SKM-1 treated with dmso at 0.1 percent for 144 hours (cell line): Measurements from ENCODE around the gene TMEFF2.
"Not testable (repeated sequence)": the region's sequence is repeated elsewhere in the genome, so short reads cannot be mapped to it uniquely, and the experiment has no call there.

Experiments used
- DNase-seq: peaks from one replicate; lab custom pipeline; 2025; ENCODE audit not compliant: unreplicated experiment; lab: John Stamatoyannopoulos, UW

TMEFF2 gene

DNA sequence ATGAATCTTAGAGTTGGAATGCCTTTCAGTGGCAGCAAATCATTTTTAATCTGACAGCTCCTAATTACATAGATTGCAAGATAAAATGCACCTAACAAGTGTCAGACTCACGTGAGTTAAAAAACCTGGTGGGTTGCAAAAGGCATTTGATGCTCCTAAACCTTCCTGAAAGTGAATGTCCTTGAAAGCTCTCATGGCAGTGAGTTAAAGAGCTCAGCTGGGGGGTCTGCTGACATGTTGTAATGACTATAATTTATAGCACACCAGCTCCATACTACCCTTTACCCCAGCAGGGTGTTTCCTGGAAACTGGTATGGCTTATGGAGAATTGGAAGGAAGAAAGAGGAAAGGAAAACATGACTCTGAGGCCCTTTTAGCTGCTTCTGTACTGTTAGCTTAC, 256.0 kb downstream of the TMEFF2 start:
- DNase-seq = no peak

DNA sequence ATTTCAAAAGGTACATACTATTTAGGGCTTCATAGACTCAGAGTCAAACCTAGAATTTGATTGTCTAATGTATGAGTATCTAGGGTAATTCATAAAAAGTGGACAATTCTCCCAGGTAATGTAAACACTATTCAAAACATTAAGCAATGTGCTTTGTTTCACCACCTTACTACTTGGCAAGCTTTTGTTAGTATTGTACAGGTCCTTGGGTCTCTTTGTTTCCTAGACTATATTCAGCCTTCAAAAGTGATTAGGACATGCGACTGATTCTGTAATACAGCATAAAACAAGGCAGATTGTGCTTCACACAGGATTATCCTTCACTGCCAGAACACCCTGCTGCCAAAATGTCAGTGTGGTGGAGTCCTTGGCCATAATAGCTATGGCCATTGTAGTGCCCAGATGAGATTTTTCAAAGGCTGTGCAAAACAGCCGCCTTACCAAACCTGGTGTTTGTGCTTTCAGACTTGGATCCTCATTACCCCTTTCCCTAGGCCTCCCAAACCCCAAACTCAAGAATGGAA, 257.8 kb downstream of the TMEFF2 start:
- DNase-seq = no peak

DNA sequence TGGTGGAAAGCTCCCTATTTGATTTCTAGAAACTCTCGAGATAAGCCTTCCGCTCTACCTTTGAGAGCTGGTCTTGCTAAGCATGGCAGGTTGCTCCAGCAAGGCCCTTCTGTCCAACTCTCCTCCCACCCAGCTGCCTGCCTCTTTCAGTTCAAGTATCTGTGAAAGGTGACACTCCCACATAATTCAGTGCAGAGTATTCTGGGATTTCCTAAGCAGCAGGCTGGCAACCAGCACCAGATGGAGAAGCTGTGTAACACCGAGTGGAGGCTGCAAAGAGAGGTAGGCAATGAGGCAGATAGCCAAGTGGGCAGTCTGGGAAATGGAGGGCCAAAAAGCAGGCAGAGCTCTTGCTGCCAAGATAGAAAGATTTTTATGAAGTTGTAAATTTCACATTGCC, 259.5 kb downstream of the TMEFF2 start:
- DNase-seq = no peak

DNA sequence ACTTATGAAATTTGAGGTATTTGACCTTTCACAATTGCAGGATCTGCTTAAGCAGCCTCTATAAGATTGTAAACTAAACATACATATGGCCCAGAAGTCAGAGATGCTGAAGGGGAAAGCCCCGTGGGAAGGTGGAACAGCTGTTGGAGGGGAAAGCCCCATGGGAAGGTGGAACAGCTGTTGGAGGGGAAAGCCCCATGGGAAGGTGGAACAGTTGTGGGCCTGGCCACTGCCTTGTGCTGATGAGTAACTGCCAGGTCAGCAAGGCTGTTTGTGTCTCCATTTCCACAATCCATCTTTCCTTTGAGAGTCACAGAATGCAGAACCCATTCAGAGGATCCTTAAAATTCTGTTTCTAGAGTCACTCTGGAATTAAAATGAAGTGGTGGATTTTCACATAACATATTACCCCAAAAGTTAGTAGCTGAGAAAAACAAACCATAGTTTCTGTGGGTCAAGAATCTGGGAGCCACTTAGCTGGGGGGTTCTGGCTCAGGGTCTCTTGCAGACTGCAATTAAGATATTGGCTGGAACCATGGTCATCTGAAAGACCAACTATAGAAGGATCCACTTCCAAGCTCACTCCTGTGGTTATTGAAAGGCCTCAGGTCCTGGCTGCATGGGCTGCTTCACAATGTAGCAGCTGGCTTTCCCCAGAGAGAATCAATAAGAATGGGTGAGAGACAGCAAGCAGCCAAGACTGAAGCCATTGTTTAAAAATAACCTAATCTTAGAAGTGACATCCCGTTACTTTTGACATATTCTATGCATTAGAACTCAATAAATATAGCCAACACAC, 261.2 kb downstream of the TMEFF2 start:
- DNase-seq = no peak

DNA sequence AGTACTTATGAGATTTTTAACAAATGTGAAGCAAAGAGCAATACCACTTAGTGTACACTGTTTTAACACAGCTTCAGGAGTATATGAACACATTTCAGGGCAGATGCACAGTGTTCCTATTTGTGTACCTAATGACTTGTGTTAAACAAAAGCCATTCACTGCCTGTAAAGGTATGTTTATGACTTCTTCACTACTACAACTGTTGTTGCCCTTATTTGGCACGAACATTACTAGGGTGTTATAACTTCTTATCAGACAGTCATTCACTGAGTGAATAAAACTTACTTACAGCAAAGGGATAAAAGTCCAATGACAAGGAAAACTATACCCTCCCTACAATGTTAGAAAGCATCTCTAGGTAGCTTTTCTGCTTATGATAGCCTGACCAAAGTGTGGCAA, 262.4 kb downstream of the TMEFF2 start:
- DNase-seq = no peak

DNA sequence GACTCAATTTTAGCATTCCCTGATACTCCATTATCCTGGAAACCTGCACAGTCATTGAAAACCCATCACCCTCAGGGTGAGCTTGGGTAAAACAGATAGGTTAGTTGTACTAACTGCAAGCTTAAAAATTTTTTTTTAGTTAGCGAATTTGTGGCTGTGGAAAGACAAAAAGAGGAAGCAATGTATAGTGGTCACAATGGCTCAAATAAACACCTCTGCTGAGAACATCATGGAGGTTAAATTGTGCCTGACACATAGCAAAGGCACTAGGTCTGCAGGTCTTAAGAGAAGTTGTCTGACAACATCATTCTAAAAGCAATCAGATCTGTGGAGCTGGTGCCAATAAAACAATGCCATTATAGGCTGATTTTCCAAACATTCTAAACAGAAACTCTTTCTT, 263.4 kb downstream of the TMEFF2 start:
- no peak for DNase-seq

DNA sequence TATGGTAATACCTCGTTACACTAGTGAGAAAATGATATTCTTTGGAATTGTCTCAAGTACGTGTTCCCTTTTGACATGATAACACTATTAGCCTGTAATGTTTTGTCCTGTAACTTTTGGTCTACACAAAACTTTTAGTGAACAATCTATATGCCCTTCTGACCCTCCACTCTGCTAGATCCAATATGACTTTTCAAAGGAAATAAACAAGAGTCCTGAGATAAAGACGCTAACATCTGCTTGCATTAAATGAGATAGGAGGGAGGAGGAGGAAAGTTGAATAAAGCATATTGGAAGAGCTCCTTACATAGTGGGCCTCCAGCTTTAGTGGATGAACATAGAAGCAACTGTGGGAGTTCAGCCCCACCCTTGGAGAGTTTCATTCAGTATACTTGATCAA, 264.5 kb downstream of the TMEFF2 start:
- no peak for DNase-seq

DNA sequence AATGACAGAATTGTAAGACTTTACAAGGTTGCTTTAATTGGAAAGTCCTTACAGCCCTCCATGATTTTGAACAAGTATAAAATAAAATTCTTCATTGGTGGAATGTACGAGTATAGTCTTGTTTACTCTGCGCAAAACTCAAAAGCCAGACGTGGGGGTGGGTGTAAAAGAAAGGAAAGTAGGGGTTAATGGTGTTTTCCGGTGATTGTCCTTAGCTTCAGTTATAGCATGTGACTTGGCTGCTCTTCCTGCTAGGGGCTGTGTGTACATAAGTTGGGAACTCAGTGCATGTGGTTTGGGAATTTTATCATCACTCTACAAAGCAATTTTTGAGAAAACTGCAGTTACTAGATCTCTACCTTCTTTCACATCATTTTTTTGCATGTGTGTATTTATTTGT, 265.4 kb downstream of the TMEFF2 start:
- DNase-seq = no peak

DNA sequence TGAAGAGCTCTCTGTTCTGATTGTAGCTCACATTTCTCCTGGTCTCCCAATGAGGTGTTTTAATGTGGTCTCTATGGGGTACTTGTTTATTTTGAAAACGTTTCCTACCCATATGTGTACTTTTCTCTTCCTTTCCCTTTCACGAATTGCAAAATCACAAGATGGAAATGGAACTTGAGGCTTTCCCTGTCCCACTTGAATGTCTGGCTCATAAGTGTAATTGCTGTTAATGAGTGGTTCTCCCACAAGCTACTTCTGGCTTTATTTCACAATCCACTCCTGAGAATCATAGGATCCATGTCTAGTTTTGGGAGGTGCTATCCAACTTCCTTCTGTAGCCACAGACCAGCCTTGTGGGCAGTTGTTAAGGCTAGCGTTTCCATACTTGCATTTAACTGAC, 266.7 kb downstream of the TMEFF2 start:
- DNase-seq = no peak

DNA sequence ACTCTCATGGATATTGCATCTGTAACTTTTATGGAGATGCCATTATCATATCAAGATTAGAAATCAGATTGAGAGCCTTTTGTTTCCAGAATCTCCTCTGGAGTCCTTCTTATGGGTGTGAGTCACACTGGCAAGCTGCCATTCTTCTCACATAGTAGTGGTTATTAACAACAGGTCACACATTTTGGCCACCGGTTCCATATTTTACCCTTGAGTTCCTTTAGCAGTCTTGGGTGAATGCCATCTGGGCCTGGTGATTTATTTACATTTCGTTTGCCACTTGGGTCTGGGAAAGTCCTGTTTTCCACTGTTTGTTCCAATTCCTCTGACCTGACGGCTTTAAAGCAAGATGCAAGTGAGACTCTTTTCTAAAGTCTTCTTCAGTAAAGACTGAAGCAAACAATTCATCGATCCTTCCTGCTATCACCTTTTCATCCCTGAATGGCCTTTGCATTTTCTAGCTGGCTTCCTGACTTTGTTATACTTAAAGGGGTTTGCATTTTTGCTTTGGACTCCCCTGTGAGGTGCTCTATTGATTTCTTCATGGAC, 267.3 kb downstream of the TMEFF2 start:
- DNase-seq = no peak

DNA sequence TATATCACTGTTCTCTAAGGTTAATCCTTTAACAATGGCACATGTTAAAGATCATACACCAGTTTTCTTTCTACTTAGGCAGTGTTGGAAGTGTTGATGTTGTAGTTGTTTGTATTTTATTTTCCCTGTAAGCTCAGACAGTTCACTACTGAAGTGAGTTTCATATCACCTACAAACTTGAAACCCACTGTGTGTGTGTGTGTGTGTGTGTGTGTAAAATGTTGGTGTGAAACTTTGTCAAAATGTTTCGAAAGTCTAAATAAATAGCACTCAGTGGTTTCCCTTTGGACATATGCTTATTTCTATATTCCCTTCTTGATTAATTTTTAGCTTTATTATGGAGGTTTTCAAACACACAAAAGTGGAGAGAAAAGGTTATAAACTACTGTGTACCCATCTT, 268.1 kb downstream of the TMEFF2 start:
- DNase-seq = no peak

DNA sequence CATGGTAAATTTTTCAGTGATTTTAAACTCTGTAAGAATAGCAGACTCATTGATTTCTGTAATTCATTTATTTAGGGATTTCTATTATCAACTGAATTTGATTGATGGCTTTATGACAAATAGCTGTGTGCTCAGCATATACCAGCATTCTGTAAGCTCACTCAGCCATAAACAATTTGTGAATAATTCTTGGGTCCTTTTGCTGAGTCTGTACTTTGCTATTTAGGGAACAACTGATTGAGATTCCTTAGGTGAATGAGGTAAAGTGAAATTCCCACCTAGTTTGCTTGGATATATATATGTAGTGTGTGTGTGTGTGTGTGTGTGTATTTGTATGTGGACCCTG, 271.1 kb downstream of the TMEFF2 start:
- no peak for DNase-seq

DNA sequence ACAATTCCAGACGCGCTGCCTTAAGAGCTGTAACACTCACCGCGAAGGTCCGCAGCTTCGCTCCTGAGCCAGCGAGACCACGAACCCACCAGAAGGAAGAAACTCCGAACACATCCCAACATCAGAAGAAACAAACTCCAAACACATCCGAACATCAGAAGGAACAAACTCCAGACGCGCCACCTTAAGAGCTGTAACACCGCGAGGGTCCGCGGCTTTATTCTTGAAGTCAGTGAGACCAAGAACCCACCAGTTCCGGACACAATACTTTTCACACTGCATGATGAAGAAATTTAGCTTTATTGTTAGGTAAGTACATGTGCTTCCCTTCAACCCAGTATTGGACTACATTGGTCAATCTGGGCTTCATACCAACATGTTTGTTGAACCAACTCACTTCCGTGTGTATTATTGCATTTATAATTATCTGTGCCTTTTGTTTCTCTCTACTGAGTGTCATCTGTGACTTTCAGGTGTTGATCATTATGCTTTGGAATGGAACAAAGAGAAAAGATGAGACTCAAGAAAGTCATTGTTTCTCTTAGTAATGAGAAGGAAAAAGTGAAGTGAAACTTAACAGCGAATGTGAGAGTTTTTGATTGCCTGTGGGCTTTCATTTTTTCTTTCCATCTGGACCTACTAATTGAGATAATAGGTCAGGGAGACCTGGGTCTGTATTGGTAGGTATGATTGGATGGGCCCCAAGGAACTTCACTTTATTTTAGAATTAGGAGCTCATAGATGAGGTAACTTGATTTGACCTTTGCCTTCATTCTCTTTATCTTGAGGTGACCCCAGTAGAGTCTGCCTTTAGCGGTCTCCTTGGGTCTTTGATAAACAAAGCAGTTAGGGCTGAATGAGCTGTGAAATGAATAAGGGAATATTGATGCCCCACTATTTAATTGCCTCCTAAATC, 271.7 kb downstream of the TMEFF2 start:
- DNase-seq = no peak

DNA sequence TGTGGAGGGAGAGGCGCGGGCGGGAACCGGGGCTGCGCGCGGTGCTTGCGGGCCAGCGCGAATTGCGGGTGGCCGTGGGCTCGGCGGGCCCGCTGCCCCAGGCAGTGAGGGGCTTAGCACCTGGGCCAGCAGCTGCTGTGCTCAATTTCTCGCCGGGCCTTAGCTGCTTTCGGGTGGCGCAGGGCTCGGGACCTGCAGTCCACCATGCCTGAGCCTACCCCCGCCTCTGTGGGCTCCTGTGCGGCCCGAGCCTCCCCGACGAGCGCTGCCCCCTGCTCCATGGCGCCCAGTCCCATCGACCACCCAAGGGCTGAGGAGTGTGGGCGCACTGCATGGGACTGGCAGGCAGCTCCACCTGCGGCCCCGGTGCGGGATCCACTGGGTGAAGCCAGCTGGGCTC, 273.1 kb downstream of the TMEFF2 start:
- not testable (repeated sequence) for DNase-seq

DNA sequence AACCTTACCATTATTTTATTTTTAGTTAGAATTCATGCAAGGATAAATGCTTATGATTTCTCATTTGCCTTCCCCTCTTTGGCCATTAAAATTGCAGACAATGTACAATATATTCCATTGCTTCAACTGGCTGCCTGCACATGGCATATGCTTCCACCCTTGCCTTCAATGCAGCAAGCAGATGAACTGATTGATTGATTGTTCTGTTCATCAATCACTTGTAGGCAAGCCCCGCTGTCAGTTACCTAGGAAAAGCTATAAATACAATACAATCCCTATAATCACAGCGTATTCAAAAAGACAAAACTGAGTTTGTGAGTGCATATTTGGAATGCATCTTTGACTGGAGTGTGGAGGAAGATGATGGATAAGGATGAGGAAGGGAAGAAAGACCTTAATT, 274.2 kb downstream of the TMEFF2 start:
- no peak for DNase-seq

DNA sequence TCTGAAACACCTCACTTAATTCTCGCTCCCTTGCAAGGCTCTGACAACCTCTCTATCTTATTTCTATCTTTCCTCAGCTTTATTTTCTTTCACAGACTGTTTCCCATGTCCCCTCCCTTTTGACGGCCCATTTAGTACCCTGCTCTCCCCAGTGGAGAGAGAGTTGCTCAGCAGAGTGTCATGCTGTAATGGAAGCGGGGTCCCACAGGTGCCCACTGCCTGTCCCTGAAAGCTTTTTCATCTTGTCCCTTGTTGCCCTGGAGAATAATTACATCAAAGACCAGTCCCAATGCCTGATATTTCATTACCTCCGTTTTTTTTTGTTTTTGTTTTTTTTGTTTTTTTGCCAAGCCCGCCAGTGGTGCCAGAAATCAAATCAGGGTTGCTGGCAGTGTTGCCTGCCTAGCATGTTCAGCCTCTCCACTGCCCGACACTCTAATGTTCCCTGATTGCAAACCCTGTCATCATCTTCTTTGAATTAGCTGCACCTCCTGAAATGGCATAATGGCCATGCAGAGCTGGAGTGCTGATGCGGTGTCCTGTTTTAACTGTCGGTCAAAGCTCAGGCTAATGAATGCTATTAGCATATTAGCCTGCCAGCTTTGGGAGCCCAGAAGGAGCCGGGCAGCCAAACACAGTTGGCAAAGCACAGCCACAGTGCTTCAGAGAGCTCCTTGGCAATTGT, 276.6 kb downstream of the TMEFF2 start:
- no peak for DNase-seq

DNA sequence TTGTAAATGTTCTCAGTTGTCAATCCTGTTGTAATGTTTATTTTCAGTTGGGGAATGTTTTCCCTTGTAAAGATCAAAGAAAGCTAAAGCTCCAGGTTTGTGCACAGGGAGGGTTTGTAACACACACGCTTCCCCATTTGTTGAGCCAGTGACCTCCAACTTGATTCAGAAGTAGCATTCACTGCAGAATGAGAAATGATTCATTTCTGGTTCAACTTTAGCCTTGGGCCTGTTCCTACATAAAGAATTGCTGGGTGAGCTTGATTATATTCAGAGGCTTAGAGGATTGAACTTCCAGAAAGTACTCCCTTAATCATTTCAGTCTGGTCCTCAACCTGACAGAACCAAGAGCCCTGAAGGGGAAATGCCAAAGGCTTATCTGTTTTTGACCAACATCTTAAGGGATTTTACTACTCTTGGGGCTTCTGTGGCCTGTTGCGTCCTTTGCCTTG, 277.3 kb downstream of the TMEFF2 start:
- no peak for DNase-seq

DNA sequence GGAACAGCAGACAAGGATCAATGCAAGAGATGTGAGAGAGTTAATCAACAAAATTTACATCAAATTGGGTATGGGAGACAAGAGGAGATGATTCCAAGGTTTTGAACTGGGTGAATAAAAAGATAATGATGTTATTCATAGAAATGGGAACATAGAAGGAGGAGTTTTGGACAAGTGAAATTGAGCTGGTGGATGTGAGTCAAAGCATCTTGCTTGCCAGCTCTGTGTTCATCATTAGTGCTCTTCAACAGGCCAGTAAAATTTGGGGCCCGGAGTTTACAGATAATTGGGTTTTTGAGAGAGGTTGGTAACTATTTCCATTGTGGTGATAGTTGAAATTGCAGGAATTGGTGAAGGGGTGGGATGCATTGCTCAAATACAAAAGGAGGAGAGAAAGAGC, 277.9 kb downstream of the TMEFF2 start:
- DNase-seq = no peak

DNA sequence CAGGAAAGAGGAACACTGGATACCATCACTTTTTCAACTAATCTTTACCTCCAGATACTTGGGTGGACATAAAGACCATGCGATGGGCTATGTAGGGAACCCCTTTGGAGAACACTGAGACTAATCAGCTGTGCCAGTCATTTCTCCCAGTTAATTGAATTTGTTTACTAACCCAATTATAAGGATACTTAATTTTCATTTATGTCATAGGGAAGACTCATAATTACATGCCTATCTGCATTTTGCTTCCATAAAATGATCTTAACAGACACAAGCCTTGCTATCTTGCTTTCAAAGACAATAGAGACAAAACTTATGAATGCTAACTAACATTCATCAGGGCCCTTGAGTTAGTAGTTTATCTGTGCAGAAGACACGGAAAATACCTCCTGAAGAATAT, 279.0 kb downstream of the TMEFF2 start:
- no peak for DNase-seq

DNA sequence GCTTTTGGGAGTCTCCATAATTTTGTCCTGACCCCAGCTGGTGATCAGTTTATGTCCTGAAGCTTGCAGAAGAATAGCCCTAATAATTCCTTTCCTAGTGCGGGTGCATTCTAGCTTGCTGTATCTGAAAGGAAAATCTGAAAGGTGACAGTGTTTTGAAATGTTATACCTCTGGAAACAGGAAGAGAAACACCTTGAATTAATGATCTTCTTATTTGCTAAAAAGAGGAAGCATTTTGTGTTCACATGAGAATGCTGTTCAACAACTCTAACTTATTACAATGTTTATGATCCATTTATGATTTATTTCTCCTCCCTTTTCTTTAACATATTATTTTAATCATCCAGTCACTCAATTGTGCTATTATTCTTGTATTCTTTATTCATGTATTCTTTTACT, 280.9 kb downstream of the TMEFF2 start:
- DNase-seq = no peak

DNA sequence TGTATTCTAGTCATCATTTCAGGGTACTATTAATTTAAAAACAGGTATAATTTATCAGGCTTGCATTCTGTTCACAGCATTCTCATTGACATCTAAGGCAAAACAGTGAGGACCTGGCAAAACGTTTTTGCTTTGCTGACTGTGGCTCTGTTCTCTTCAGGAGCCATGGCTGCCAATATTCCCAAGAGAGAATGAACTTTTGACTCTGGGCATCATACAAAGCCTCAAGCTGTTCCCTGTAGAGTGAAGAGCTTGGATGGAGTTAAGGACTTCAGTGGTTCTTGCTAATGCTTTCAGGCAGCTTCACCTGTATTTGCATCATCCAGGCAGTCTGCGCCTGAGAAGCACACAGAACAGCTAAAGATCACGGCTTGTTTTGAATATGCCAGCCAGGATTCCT, 282.0 kb downstream of the TMEFF2 start:
- DNase-seq = no peak
